HEK293 (cell line): Measurements from ENCODE around the gene ENAM.
"Not testable (repeated sequence)": the region's sequence is repeated elsewhere in the genome, so short reads cannot be mapped to it uniquely, and the experiment has no call there.

Experiments used
- CTCF ChIP-seq: fragments of 450-650 bp; formaldehyde crosslinking; IDR thresholded peaks from 2 replicates; pipeline ENCODE4 v1.5.1; 2016; ENCODE audit warnings: missing biosample characterization, missing genetic modification characterization
- GLIS1 ChIP-seq: fragments of 450-650 bp; formaldehyde crosslinking; IDR thresholded peaks from 2 replicates; pipeline ENCODE4 v1.5.1; 2016; ENCODE audit warnings: missing biosample characterization, missing genetic modification characterization
- MYNN ChIP-seq: fragments of 450-650 bp; formaldehyde crosslinking; IDR thresholded peaks from 2 replicates; pipeline ENCODE4 v1.5.1; 2016; ENCODE audit warnings: missing biosample characterization, missing genetic modification characterization, borderline replicate concordance
- YY1 ChIP-seq: fragments of 450-650 bp; formaldehyde crosslinking; IDR thresholded peaks from 2 replicates; pipeline ENCODE4 v1.5.1; 2018; ENCODE audit warnings: missing biosample characterization, missing genetic modification characterization
- ZEB2 ChIP-seq: fragments of 450-650 bp; formaldehyde crosslinking; IDR thresholded peaks from 2 replicates; pipeline ENCODE4 v1.5.1; 2016; ENCODE audit warnings: missing biosample characterization, missing genetic modification characterization
- ZIC2 ChIP-seq: fragments of 450-650 bp; formaldehyde crosslinking; IDR thresholded peaks from 2 replicates; pipeline ENCODE4 v1.5.1; 2016; ENCODE audit warnings: missing biosample characterization, missing genetic modification characterization
- ZNF146 ChIP-seq: fragments of 450-650 bp; formaldehyde crosslinking; IDR thresholded peaks from 2 replicates; pipeline ENCODE4 v1.5.1; 2016; ENCODE audit warnings: missing biosample characterization, missing genetic modification characterization
- ZNF449 ChIP-seq: fragments of 450-650 bp; formaldehyde crosslinking; IDR thresholded peaks from 2 replicates; pipeline ENCODE4 v1.5.1; 2017; ENCODE audit warnings: missing biosample characterization, mild to moderate bottlenecking, missing genetic modification characterization, moderate library complexity
- ZNF529 ChIP-seq: fragments of 450-650 bp; formaldehyde crosslinking; IDR thresholded peaks from 2 replicates; pipeline ENCODE4 v1.5.1; 2017; ENCODE audit warnings: missing genetic modification characterization, missing biosample characterization; ENCODE audit not compliant: insufficient replicate concordance
- ZNF561 ChIP-seq: fragments of 450-650 bp; IDR thresholded peaks from 2 replicates; pipeline ENCODE4 v1.5.1; 2018; ENCODE audit warnings: missing biosample characterization, missing genetic modification characterization, borderline replicate concordance

GRCh38 chr4:70694633-70695032, 66.1 kb downstream of the ENAM start:
- not testable (repeated sequence) for TF ChIP-seq ZNF146 (tag by site-specific recombination); CTCF (tag by site-specific recombination); ZNF449 (tag by site-specific recombination); MYNN (tag by site-specific recombination); YY1 (tag by site-specific recombination); GLIS1 (tag by site-specific recombination); ZIC2 (tag by site-specific recombination); ZEB2 (tag by site-specific recombination); ZNF529 (tag by site-specific recombination); ZNF561
